Colonic mucosa (tissue), 4 donors: Measurements from ENCODE around the gene TANGO2. TPM values are rescaled to one million over a fixed set of nuclear protein-coding genes. Genes with fewer than 3 reads are reported as not detected.

ENCODE experiments used
- DNase-seq: peaks from one replicate; pipeline ENCODE4 v3.0.0-alpha.2; 2020
- H3K27ac ChIP-seq: fragments of 200-600 bp; one replicate; pipeline ENCODE4 v1.8.0; 2021
- H3K27me3 ChIP-seq: fragments of 200-600 bp; one replicate; pipeline ENCODE4 v1.8.0; 2021
- H3K36me3 ChIP-seq: fragments of 200-600 bp; one replicate; pipeline ENCODE4 v1.8.0; 2021
- H3K4me1 ChIP-seq: fragments of 200-600 bp; one replicate; pipeline ENCODE4 v1.8.0; 2021; ENCODE audit warnings: mild to moderate bottlenecking
- H3K4me3 ChIP-seq: fragments of 200-600 bp; one replicate; pipeline ENCODE4 v1.8.0; 2021
- H3K9ac ChIP-seq, 2 donors: one replicate each; pipeline ENCODE4 v1.7.0; 2013; ENCODE audit warnings: control low read depth in 2 of 2, low read depth in 2 of 2, low read length in 2 of 2
- H3K9me3 ChIP-seq: fragments of 200-600 bp; one replicate; pipeline ENCODE4 v1.8.0; 2021
- CTCF ChIP-seq: fragments of 200-600 bp; IDR thresholded peaks from one replicate; pipeline ENCODE4 v1.8.0; 2022; ENCODE audit warnings: antibody characterized with exemption, mild to moderate bottlenecking
- intact Hi-C: fragments of 100-400 bp; cut with DNase I; formaldehyde crosslinking; loops from one replicate; pipeline ENCODE4 v1.14.1; 2022
- total RNA-seq, 2 donors: library from RNA; stranded (reverse); fragmentation: NEBNext Ultra II Directional in 1 of 2; extraction: Animal tissue kit (Norgen Biotek cat#: 25700) in 1 of 2; gene quantifications; one replicate each; pipeline ENCODE4 v1.2.1, GENCODE V29; 2021
- donor health status: healthy.
- donor health status: DM: no; HTN: no; CAD: no.
- donor health status: DM: no; HTN: no; CAD: no.

The TANGO2 gene
- total RNA-seq, 2 donors from 2014 or later, result 22.1 to 34.1 TPM

- intact Hi-C loops, result loop anchor here (10.0 kb wide), 1 partner anchor 291 kb away; the partner anchor contains the start of gene RTN4R
- H3K27ac ChIP-seq, result no peak overlapping the region
- H3K36me3 ChIP-seq, result no peaks in the 10 kb centered on the region
- H3K9me3 ChIP-seq, result no peaks in the 10 kb centered on the region
- no peak for DNase-seq
- TF ChIP-seq CTCF, result no peak
- no peaks in the 10 kb centered on the region for H3K4me1 ChIP-seq
- no peaks in the 10 kb centered on the region for H3K27me3 ChIP-seq
- no peak overlapping the region for H3K9ac ChIP-seq
- H3K4me3 ChIP-seq, result no peak overlapping the region
Measured at GRCh38 chr22:19973551-19974267, 47.2 kb upstream of the TANGO2 start.

- Histone ChIP-seq H3K4me3 (no peak overlapping the region), H3K9me3 (no peaks in the 10 kb centered on the region), H3K4me1 (no peaks in the 10 kb centered on the region), H3K27me3 (no peaks in the 10 kb centered on the region), H3K36me3 (no peaks in the 10 kb centered on the region), H3K27ac (no peak overlapping the region), H3K9ac (no peak overlapping the region)
- DNase-seq, result peak; percentile 70
- intact Hi-C loops, result loop anchor here (10.0 kb wide), 1 partner anchor 290 kb away; the partner anchor contains the start of gene RTN4R
- no peak for TF ChIP-seq CTCF
Measured at GRCh38 chr22:19974268-19974861, 46.5 kb upstream of the TANGO2 start.

GRCh38 chr22:19974935-19975706, 45.8 kb upstream of the TANGO2 start:
- Histone ChIP-seq H3K36me3 (no peaks in the 10 kb centered on the region), H3K9ac (no peak overlapping the region), H3K27me3 (no peaks in the 10 kb centered on the region), H3K4me1 (no peaks in the 10 kb centered on the region), H3K4me3 (no peak overlapping the region), H3K27ac (no peak overlapping the region), H3K9me3 (no peaks in the 10 kb centered on the region)
- DNase-seq, result no peak
- no peak for TF ChIP-seq CTCF
- intact Hi-C loops, result loop anchor here (10.0 kb wide), 1 partner anchor 290 kb away; the partner anchor contains the start of gene RTN4R

GRCh38 chr22:19975707-19976035, 45.2 kb upstream of the TANGO2 start:
- Histone ChIP-seq H3K4me1 (no peaks in the 10 kb centered on the region), H3K9ac (no peak overlapping the region), H3K36me3 (no peaks in the 10 kb centered on the region), H3K4me3 (no peak overlapping the region), H3K27ac (no peak overlapping the region), H3K9me3 (no peaks in the 10 kb centered on the region), H3K27me3 (no peaks in the 10 kb centered on the region)
- TF ChIP-seq CTCF, result no peak
- intact Hi-C loops, result loop anchor here (10.0 kb wide), 1 partner anchor 289 kb away; the partner anchor contains the start of gene RTN4R
- DNase-seq, result no peak

GRCh38 chr22:19976671-19977070, 44.2 kb upstream of the TANGO2 start:
- DNase-seq, result no peak
- no peaks in the 10 kb centered on the region for H3K4me1 ChIP-seq
- no peaks in the 10 kb centered on the region for H3K36me3 ChIP-seq
- no peak overlapping the region for H3K27ac ChIP-seq
- H3K4me3 ChIP-seq, result no peak overlapping the region
- H3K9ac ChIP-seq, result no peak overlapping the region
- intact Hi-C loops, result loop anchor here (10.0 kb wide), 1 partner anchor 288 kb away; the partner anchor contains the start of gene RTN4R
- no peak for TF ChIP-seq CTCF
- no peaks in the 10 kb centered on the region for H3K9me3 ChIP-seq
- no peaks in the 10 kb centered on the region for H3K27me3 ChIP-seq
